Measurements from ENCODE around the gene KCNIP1.

Gene KCNIP1

GRCh38 chr5:170571281-170571731, 67.5 kb downstream of the KCNIP1 start:
- no peak for FAIRE-seq

DNA sequence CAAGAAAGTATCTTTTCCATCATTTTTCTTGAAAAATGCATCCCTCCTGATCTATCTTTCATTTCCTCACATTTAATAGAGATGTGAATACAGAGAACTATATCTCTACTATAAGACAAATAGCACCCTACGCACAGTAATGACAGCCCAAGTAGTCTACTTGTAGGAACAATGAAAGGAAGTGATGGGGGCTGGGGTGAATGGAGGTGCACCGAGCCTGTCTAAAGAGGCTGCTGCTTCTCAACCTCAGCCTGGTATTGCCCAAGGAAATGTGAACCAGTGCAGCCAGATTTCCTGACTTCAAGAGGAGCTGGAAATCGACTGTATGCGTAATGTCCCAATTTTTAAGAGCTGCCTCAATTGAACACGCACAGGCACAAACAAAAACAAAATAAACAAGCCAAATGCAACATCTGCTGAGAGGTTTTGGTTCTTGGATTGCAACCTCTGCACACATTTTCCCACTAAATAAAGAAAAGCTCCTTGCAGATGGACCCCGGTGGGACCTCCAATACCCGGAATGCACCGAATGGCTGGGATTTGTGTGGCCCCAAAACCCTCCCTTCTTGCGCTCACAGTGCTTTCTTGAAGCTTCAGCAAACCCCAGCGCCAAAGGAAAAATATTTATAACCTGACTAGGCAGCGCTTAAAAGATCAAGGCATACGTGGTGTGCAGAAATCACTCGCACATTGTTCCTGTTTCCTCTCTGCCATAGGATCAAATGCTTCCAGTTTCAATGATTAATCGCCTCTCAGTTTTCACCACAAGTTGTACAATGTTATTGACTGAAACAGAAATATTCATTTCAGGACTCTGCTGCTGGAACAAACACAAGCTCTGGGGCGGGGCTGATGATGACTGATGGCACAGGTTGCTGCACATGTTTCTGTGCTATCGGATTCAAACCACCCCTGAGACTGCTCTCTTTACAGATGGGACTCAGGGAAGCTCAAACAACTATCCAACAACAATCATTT, 68.3 kb downstream of the KCNIP1 start:
- FAIRE-seq, result no peak

DNA sequence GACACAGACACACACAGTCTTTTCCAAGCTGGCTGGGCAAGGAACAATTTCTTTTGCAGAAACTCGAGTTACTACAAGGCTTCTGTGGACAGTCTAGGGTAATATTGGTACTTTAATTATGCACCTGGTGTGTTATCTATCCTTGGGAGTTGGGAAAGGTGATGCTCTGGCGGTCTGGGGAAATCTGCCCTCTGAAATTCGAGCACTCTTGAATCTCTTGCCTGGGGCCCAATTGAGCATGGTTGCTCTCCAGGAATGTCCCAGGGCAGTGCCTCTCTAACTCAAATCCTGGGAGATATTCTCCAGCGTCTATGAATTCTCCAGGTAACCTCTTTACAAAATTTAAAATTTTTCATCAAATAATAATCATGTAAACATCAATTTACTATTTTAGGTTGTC, 69.3 kb downstream of the KCNIP1 start:
- FAIRE-seq, result no peak

- FAIRE-seq, result no peak
Observed at GRCh38 chr5:170573660-170574059, 69.8 kb downstream of the KCNIP1 start.

- no peak for FAIRE-seq
Observed at GRCh38 chr5:170576602-170577535, 73.0 kb downstream of the KCNIP1 start.

DNA sequence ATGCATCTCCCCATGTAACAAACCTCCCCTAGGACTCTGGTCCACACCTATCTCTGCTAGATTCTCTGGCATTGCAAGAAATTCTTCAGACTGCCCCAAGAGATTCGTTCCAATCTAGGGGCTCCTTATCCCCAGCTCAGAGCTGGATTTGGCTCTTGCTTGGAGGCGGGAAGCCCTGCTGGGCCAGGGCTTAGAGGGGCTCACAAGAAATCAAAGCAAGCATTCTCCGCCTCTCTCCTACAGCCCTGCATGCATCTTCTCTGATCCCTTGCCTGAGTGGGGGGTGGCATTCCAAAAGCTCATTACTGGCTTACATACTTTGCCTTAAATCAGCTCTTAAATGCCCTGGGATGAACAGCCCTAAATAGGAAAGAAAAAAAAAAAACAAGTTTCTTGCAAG, 75.8 kb downstream of the KCNIP1 start:
- FAIRE-seq, result no peak

DNA sequence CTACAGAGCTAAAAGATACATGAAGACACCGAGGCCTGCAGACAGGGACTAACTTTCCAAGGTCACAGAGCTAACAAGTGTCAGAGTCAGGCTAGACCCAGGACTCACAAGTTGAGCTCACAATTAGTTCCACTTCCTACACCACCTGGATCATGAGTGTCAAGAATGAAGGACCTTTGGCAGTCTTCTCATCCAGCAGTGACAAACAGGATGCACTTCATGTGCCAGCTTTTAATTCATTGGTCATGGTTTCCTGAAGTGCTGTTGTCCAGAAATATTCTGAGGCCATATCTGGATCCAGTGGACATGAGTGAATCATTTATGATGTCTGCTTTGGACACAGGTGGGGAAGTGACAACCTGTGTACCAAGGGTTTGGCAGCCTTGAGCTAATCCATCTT, 77.4 kb downstream of the KCNIP1 start:
- FAIRE-seq, result no peak

- no peak for FAIRE-seq
Observed at GRCh38 chr5:170582644-170583330, 79.0 kb downstream of the KCNIP1 start.

DNA sequence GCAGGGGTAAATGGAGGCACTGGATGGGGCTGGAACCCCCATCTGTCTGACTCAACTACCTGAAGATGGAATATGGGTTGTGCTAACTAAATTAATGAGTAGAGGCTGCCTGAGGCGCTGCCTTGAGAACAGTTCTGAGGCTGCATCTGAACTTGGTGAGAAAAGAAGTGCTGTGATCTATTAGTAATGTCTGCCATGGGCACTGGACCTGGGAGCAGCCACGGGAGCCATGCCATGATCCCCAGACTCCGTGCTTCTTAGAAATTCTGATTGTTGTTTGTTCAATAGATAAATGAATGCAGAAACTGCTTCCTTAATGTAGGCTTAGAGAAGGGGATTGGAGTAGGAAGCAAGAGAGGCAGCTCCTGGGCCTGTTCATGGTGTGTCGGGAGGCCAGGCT, 80.2 kb downstream of the KCNIP1 start:
- FAIRE-seq, result no peak

DNA sequence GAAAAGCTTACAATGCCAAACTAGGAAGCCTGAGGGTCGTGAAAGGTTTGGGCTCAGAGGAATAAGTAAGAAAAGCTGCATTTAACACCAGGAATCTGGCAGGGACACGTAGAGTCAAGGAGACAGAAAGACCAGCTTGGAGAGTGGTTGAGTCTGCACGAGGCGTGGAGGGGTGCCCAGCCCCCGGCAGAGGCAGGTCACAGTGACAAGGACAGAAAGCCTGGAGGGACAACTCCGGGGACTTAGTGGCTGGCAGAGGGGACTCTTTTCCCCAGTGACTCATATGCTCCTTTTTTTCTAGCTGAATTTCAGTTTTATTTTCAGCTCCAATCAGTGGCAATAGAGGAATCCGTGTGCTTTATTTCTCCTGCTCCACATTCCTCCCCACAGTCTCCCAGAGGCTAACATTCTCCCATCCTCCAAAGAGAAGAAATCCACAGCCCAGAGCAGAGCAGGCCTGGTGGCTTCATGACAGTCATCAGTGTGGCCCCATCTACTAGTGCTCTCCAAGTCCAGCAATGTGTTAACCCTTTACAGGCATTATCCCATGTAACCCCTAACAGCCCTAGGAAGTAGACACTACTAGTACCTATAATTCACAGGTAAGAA, 80.7 kb downstream of the KCNIP1 start:
- FAIRE-seq, result no peak

- no peak for FAIRE-seq
Observed at GRCh38 chr5:170585273-170585948, 81.6 kb downstream of the KCNIP1 start.

DNA sequence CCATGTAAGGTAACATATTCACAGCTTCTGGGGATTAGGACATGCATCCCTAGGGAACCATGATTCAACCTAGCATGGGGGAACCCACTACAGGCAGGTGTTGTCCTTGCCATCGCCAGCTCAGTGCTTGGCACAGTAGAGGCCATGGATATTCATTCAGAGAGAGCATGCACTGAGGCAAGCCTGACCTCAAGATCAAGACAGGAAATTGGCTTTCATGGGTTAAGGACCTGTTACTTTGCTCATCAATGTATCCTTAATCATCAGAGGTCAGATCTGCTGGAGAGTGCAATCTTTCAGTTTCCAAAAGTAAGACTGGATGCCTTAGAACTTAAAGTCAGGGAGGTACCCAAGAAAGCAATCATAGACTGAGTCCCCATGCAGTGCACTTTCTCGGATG, 84.0 kb downstream of the KCNIP1 start:
- no peak for FAIRE-seq

- FAIRE-seq, result no peak
Observed at GRCh38 chr5:170589643-170590042, 85.8 kb downstream of the KCNIP1 start.

GRCh38 chr5:170590566-170590965, 86.7 kb downstream of the KCNIP1 start:
- no peak for FAIRE-seq

DNA sequence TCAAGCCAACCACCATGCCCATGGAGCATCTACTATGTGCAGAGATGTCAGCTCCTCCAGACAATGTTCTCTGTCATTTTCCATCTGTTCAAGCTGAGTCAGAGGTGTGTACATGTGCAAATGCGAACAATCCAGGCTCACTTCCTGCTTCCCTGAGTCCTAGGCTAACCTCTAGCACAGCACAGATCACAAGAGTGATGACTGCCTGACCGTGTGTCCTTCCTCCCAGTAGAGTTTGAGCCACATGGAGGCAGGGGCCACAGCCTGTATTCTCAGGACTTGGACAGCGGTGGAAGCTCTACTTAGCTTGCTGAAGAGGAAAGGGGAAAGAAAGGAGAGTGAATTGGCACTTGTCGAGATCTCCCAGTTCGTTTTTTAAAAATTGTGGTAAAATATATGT, 87.2 kb downstream of the KCNIP1 start:
- FAIRE-seq, result no peak

DNA sequence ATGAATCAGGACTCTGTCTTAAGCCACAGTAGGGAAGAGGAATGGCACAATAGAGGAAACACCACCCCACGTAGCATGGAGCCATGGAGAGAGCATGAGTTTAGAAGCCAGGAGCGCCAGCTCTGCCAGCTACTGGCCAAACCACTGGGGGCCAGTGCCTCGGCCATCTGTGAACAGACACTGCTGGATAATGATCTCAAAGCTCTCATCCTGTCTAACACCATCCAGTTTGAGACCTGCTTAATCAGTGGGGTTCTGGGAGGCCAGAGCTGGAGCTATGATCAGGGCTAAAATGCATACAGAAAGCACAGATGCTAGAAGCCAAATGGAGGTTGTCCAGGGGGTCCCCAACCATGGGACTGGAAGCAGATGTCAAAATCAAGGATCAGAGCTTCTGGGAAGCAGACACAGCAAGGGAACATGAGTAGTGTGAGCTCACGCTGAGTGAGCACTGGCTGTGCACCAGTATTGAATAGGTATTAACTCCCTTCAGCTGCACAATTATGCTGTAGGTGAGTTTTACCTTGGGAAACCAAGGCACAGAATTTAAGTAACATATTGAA, 92.7 kb downstream of the KCNIP1 start:
- no peak for FAIRE-seq

DNA sequence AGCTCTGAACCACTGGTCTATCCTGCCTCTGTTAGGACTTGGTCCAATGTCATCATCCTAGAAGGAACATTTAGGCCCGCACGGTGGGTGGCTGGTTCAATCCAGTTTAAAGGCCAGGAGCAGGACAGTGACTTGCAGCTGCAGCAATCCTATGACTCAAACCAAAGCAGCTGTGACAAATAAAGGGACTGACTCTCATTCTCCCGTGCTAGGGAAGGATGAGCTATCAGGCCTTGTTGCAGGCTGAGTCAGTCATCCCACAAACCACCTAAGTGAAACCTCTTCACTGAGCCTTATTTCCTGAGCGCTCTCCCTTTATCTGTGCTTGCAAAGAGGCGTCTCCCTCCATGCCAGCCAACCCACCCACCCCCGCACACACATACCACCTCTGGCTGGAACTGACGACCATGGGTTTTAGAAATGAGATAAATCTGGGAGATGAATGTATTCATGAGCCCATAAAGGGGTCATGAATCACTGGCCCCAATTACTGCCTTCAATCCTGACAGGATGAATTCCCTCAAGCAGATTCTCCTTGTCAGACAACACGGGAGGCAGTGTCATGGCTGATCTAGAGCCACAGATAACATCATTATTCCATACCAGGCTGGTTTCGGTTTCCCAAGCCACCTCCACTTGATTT, 93.4 kb downstream of the KCNIP1 start:
- no peak for FAIRE-seq

- FAIRE-seq, result no peak
Observed at GRCh38 chr5:170597872-170598271, 94.1 kb downstream of the KCNIP1 start.

- FAIRE-seq, result no peak
Observed at GRCh38 chr5:170599756-170600155, 95.9 kb downstream of the KCNIP1 start.

GRCh38 chr5:170601619-170602018, 97.8 kb downstream of the KCNIP1 start:
- no peak for FAIRE-seq

GRCh38 chr5:170603109-170603508, 99.3 kb downstream of the KCNIP1 start:
- FAIRE-seq, result no peak

All from colon (tissue), 2 donors.